Left ventricle myocardium inferior (tissue), 1 donor: Measurements from ENCODE around the gene PGBD5. TPM values are rescaled to one million over a fixed set of nuclear protein-coding genes. Genes with fewer than 3 reads are reported as not detected.
A peak's percentile ranks its signal among the peaks of the same experiment; 100 is the strongest.

Source experiments
- DNase-seq: peaks from one replicate; pipeline ENCODE4 v3.0.0-alpha.2; 2020
- H3K27ac ChIP-seq: fragments of 200-600 bp; replicated peaks from 2 replicates; pipeline ENCODE4 v1.8.0; 2021
- H3K27me3 ChIP-seq: fragments of 200-600 bp; 2 replicates; pipeline ENCODE4 v1.8.0; 2021; ENCODE audit warnings: low read depth
- H3K36me3 ChIP-seq: fragments of 200-600 bp; 2 replicates; pipeline ENCODE4 v1.8.0; 2021
- H3K4me1 ChIP-seq: fragments of 200-600 bp; 2 replicates; pipeline ENCODE4 v1.8.0; 2021
- H3K4me3 ChIP-seq: fragments of 200-600 bp; 2 replicates; pipeline ENCODE4 v1.8.0; 2021; ENCODE audit warnings: mild to moderate bottlenecking, moderate library complexity
- H3K9me3 ChIP-seq: fragments of 200-600 bp; replicated peaks from 2 replicates; pipeline ENCODE4 v1.8.0; 2021
- CTCF ChIP-seq: fragments of 200-600 bp; IDR thresholded peaks from 2 replicates; pipeline ENCODE4 v1.8.0; 2021; ENCODE audit warnings: antibody characterized with exemption, mild to moderate bottlenecking, borderline replicate concordance
- intact Hi-C: fragments of 100-400 bp; cut with micrococcal nuclease; formaldehyde crosslinking; loops from one replicate; pipeline ENCODE4 v1.11.0; 2022
- total RNA-seq: library from RNA; stranded (reverse); fragmentation: NEBNext Ultra II Directional; extraction: Animal tissue kit (Norgen Biotek cat#: 25700); gene quantifications from one replicate; pipeline ENCODE4 v1.2.1, GENCODE V29; 2021
- donor health status: DM: no; HTN: yes; CAD: no; lungs with severe emphysema.

Gene PGBD5
- total RNA-seq, 1 donor from 2014 or later: 10.6 TPM

GRCh38 chr1:230429067-230429735, 3.1 kb upstream of the PGBD5 start:
- TF ChIP-seq CTCF: no peak
- no peak for DNase-seq
- Histone ChIP-seq H3K4me3 (no peak overlapping the region), H3K9me3 (no peaks in the 10 kb centered on the region), H3K4me1 (peaks cover 34% of the 10 kb centered on the region), H3K27ac (peak overlapping the region; percentile 22), H3K36me3 (no peaks in the 10 kb centered on the region), H3K27me3 (peaks cover 48% of the 10 kb centered on the region)
- intact Hi-C loops: no loop called here

- H3K4me1 ChIP-seq: peaks cover 35% of the 10 kb centered on the region
- DNase-seq: no peak
- H3K9me3 ChIP-seq: no peaks in the 10 kb centered on the region
- intact Hi-C loops: no loop called here
- H3K4me3 ChIP-seq: no peak overlapping the region
- no peak overlapping the region for H3K27ac ChIP-seq
- no peak for TF ChIP-seq CTCF
- H3K36me3 ChIP-seq: no peaks in the 10 kb centered on the region
- H3K27me3 ChIP-seq: peaks cover 56% of the 10 kb centered on the region
Observed at GRCh38 chr1:230427981-230428380, 1.8 kb upstream of the PGBD5 start.

GRCh38 chr1:230427094-230427876, 1.2 kb upstream of the PGBD5 start:
- TF ChIP-seq CTCF: no peak
- H3K36me3 ChIP-seq: no peaks in the 10 kb centered on the region
- H3K4me1 ChIP-seq: peaks cover 35% of the 10 kb centered on the region
- peak overlapping the region; percentile 70 for H3K4me3 ChIP-seq
- no peaks in the 10 kb centered on the region for H3K9me3 ChIP-seq
- intact Hi-C loops: no loop called here
- H3K27me3 ChIP-seq: peaks cover 63% of the 10 kb centered on the region
- no peak overlapping the region for H3K27ac ChIP-seq
- DNase-seq: no peak

GRCh38 chr1:230425252-230426091, 660 bp downstream of the PGBD5 start:
- Histone ChIP-seq H3K36me3 (no peaks in the 10 kb centered on the region), H3K4me1 (peaks cover 35% of the 10 kb centered on the region), H3K27me3 (peaks cover 70% of the 10 kb centered on the region), H3K9me3 (no peaks in the 10 kb centered on the region), H3K4me3 (peak overlapping the region; percentile 70), H3K27ac (no peak overlapping the region)
- no peak for DNase-seq
- TF ChIP-seq CTCF: no peak
- intact Hi-C loops: no loop called here
